ENCODE measurements around the gene SFTPD. TPM values are rescaled to one million over a fixed set of nuclear protein-coding genes. Genes with fewer than 3 reads are reported as not detected.
"Not testable (repeated sequence)": the region's sequence is repeated elsewhere in the genome, so short reads cannot be mapped to it uniquely, and the experiment has no call there.

SFTPD gene
- total RNA-seq, 1 experiment from 2014 or later = 0.24 TPM

- not testable (repeated sequence) for H3K36me3 Mint-ChIP-seq (ENCODE audit: insufficient read depth in 1 of 3, low read depth in 3 of 3); H3K9ac ChIP-seq (ENCODE audit: extremely low read depth, insufficient read length, low read length); H2BK20ac ChIP-seq (ENCODE audit: low read depth, low read length, poor library complexity, severe bottlenecking); H2AFZ ChIP-seq (ENCODE audit: low read length); H3K79me1 ChIP-seq (ENCODE audit: insufficient read depth, low read depth, low read length, poor library complexity, severe bottlenecking); DNase-seq; H3K4me2 ChIP-seq (ENCODE audit: insufficient read depth, insufficient read length, low read length); H3K4me1 ChIP-seq (ENCODE audit: insufficient read depth, low read length); H4K5ac ChIP-seq (ENCODE audit: insufficient read length, low read depth, low read length); H3K18ac ChIP-seq (ENCODE audit: insufficient read length, low read depth, low read length); H3K27me3 ChIP-seq (ENCODE audit: insufficient read depth, low read length); H3K23me2 ChIP-seq (ENCODE audit: insufficient read length, low read depth, low read length, poor library complexity, severe bottlenecking); H2AK5ac ChIP-seq (ENCODE audit: insufficient read length, low read length); H4K8ac ChIP-seq (replicated peaks; ENCODE audit: insufficient read length, low read depth, low read length); H3K79me2 ChIP-seq (ENCODE audit: insufficient read depth, low read length); H2BK15ac ChIP-seq (ENCODE audit: low read depth, low read length); H3K27me3 Mint-ChIP-seq (ENCODE audit: low read depth); H2BK12ac ChIP-seq (ENCODE audit: insufficient read length, low read depth, low read length); H3K9me3 Mint-ChIP-seq; H3K4me3 Mint-ChIP-seq; H3K14ac ChIP-seq (ENCODE audit: insufficient read depth, low read length); H3K56ac ChIP-seq (ENCODE audit: insufficient read length, low read depth, low read length); H2BK120ac ChIP-seq (ENCODE audit: low read depth, low read length, poor library complexity, severe bottlenecking); H4K91ac ChIP-seq (ENCODE audit: insufficient read length, low read depth, low read length); H3K23ac ChIP-seq (ENCODE audit: insufficient read length, low read depth, low read length); H3K27ac Mint-ChIP-seq; H3K4me1 Mint-ChIP-seq; H3T11ph ChIP-seq (ENCODE audit: low read length); H3K9me3 ChIP-seq (ENCODE audit: control insufficient read depth, low read depth, low read length); H3K27ac ChIP-seq (ENCODE audit: insufficient read length, low read depth, low read length); H2BK5ac ChIP-seq (ENCODE audit: insufficient read length, low read length); H4K20me1 ChIP-seq (ENCODE audit: control insufficient read depth, insufficient read depth, insufficient read length); H3K4ac ChIP-seq (ENCODE audit: low read depth, low read length)
- peak; percentile 47; the same call in 2 of the 3 replicates for TF ChIP-seq CTCF (conservative IDR thresholded peaks at IDR 0.05)
- WGBS (ENCODE audit: extremely low coverage, insufficient read length, low lambda C conversion rate) = no CpG with 5 or more reads among the region's 1 CpG
Measured at GRCh38 chr10:79914512-79914911, 34.4 kb downstream of the SFTPD start.
